Natural killer cell treated with Interleukin-12 subunit alpha and Interleukin-12 subunit beta and Interleukin-15 and Interleukin-18, amount 100 ng/mL, for 72 hours (primary cell): ENCODE measurements around the gene FEN1. TPM values are rescaled to one million over a fixed set of nuclear protein-coding genes. Genes with fewer than 3 reads are reported as not detected.

Source experiments
- ATAC-seq, 2 donors: fragments of 150-1000 bp; cut with Tn5 transposase in 1 of 2; sonication (Bioruptor Pico), chemical (Tn5 transposase) in 1 of 2; 2 replicates each; pipeline ENCODE4 v1.10.0; 2021
- DNase-seq: peaks from one replicate; pipeline ENCODE4 v3.0.0; 2022; ENCODE audit warnings: low spot score
- H3K27ac Mint-ChIP-seq, 2 donors: 1 replicate in 1 of 2; 2 replicates in 1 of 2; pipeline ENCODE4 v1.8.0; 2022; ENCODE audit warnings: mixed read lengths in 2 of 2, mild to moderate bottlenecking in 1 of 2, moderate library complexity in 1 of 2
- H3K27me3 Mint-ChIP-seq, 2 donors: 1 replicate in 1 of 2; 2 replicates in 1 of 2; pipeline ENCODE4 v1.8.0; 2022; ENCODE audit warnings: mixed read lengths in 2 of 2
- H3K36me3 Mint-ChIP-seq: one replicate; pipeline ENCODE4 v1.8.0; 2022; ENCODE audit warnings: mixed read lengths
- H3K4me1 Mint-ChIP-seq, 2 donors: 1 replicate in 1 of 2; 2 replicates in 1 of 2; pipeline ENCODE4 v1.8.0; 2022; ENCODE audit warnings: low read depth in 2 of 2, mixed read lengths in 2 of 2, mild to moderate bottlenecking in 1 of 2
- H3K4me3 Mint-ChIP-seq: one replicate; pipeline ENCODE4 v1.8.0; 2022; ENCODE audit warnings: mixed read lengths
- H3K9me3 Mint-ChIP-seq: 2 replicates; pipeline ENCODE4 v1.8.0; 2022; ENCODE audit warnings: mixed read lengths
- total RNA-seq, 2 donors: library from RNA; stranded (reverse); gene quantifications; one replicate each; pipeline ENCODE4 v1.2.3, GENCODE V29; 2022

Gene FEN1
- total RNA-seq, 2 donors from 2014 or later, result 75.8 to 155 TPM

DNA sequence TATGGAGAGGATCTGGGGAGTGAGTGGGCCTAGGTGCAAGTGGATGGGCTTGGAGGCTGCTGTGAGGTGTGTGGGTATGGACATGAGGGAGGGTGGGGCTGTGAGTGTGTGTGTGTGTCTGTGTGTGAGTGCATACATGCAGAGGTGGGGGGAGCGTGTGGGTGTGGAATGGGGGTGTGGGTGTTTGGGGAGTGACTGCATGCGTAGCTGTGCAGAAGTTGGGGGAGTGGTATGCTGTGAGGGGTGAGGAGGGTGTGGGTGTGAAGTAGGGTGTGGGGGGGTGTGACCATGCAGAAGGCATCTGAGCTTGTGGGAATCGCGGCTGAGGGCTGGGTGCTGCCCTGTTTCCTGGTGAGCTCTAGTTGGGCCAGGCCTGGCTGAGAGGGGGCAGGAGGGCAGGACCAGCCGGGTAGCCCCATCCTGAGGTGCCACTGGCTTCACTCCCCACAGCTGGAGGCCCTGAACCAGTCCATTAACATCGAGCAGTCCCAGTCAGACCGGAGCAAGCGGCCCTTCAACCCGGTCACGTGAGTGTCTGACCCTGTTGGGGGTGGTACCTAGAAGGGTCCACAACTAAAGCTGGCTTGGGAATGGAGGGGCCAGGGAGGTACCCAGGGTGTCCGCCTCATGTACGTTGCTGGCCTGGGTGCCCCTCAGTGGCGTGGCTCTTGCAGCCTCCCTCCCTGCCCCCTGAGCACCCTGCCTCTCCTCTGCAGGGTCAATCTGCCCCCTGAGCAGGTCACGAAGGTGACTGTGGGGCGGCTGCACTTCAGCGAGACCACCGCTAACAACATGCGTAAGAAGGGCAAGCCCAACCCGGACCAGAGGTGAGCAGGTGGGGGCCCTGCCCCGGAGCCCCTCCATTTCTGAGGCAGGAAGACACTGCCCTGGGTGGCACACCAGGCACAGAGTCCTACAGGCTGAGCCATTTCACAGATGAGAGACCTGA is 16.8 kb upstream of the FEN1 start:
- H3K27me3 Mint-ChIP-seq, result no peaks in the 10 kb centered on the region
- no peaks in the 10 kb centered on the region for H3K9me3 Mint-ChIP-seq
- peak overlapping the region in 1 of 2 donors; percentile 44 for H3K27ac Mint-ChIP-seq
- peaks cover 0 to 25% of the 10 kb centered on the region in 2 donors for H3K4me1 Mint-ChIP-seq
- no peak overlapping the region for H3K4me3 Mint-ChIP-seq
- no peaks in the 10 kb centered on the region for H3K36me3 Mint-ChIP-seq
- DNase-seq, result no peak
- peak in 1 of 2 donors; percentile 4 for ATAC-seq

DNA sequence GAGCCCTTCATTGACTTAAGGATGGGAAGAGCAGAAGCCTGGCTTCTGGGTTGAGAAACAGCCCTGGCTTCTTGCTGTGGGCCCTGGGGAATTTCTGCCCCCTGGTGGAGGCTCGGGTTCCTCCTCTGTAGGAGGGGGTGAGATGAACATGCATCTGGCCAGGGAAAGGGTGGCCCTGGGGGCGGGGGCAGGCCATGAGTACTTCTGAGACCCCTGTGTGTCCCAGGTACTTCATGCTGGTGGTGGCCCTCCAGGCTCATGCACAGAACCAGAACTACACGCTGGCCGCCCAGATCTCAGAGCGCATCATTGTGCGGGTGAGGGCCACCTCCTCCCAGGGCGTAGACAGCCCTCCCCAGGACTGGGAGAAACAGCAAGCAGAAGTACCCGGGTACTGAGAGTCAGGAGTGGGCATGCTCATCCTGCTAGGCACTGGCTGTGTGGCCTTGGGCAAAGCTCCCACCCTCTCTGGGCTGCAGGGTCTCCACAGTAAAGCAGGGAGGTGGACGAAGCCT is 16.1 kb upstream of the FEN1 start:
- H3K4me1 Mint-ChIP-seq, result peaks cover 0 to 25% of the 10 kb centered on the region in 2 donors
- no peaks in the 10 kb centered on the region for H3K36me3 Mint-ChIP-seq
- H3K4me3 Mint-ChIP-seq, result no peak overlapping the region
- DNase-seq, result peak; percentile 79
- H3K27me3 Mint-ChIP-seq, result no peaks in the 10 kb centered on the region
- peak; percentile 66 to 68 for ATAC-seq
- H3K9me3 Mint-ChIP-seq, result no peaks in the 10 kb centered on the region
- H3K27ac Mint-ChIP-seq, result peak overlapping the region in 1 of 2 donors; percentile 44

DNA sequence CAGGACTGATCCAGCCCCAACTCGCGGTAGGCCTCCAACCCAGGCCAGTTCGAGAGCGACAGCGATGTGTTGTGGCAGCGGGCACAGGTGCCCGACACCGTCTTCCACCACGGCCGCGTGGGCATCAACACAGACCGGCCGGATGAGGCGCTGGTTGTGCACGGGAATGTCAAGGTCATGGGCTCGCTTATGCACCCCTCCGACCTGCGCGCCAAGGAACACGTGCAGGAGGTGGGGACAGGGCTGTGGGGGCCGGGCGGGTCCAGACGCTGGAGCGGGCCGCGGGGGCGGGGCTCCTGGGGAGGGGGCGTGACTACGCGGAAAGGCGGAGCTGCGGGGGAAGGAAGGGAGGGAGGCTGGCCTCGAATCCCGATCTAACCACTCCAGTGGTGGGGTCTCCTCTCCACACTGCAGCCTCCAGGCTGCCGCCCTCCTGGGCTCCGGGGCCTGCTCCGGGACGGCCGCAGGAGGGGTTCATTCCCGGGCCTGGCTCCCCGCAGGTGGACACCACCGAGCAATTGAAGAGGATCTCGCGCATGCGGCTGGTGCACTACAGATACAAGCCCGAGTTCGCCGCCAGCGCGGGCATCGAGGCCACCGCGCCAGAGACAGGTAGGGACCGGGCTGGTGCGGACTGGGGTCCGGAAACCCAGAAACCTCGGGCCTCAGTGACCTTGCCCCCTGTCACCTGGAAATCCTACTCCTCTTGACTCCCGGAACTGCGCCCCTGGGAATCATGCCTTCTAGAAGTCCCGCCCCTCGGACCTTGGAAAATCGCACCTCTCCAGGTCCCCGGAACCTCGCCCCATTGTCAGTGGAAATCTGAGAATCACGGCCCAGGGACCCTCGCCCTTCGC is 15.2 kb upstream of the FEN1 start:
- Mint-ChIP-seq H3K9me3 (no peaks in the 10 kb centered on the region), H3K27ac (no peak overlapping the region), H3K4me3 (peak overlapping the region; percentile 32), H3K4me1 (peaks cover 0 to 25% of the 10 kb centered on the region in 2 donors), H3K36me3 (no peaks in the 10 kb centered on the region), H3K27me3 (no peaks in the 10 kb centered on the region)
- ATAC-seq, result peak; percentile 59 to 79
- DNase-seq, result peak; percentile 71

DNA sequence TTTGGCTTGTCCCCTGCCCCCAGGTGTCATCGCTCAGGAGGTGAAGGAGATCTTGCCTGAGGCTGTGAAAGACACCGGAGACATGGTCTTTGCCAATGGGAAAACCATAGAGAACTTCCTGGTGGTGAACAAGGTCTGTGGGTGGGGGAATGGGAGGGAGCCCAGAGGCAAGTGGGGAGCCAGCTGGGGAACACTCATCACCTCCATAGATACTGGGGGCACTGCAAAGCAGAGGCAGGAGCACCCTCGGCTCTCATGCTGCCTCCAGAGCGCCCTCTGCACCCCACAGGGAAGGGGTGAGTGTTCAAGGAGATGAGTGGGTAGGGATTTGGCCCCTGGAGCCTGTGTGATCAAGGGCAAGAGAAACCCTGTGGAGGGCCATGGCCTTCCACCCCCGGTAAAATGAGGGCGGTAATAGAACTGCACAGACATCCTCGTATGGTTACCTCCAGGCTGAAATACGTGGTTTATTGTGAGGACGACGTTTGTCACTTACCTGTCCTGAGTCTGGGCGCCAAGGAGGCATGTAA is 14.3 kb upstream of the FEN1 start:
- no peaks in the 10 kb centered on the region for H3K9me3 Mint-ChIP-seq
- no peaks in the 10 kb centered on the region for H3K27me3 Mint-ChIP-seq
- H3K4me1 Mint-ChIP-seq, result peaks cover 0 to 22% of the 10 kb centered on the region in 2 donors
- H3K27ac Mint-ChIP-seq, result no peak overlapping the region
- DNase-seq, result no peak
- ATAC-seq, result no peak
- no peaks in the 10 kb centered on the region for H3K36me3 Mint-ChIP-seq
- no peak overlapping the region for H3K4me3 Mint-ChIP-seq

DNA sequence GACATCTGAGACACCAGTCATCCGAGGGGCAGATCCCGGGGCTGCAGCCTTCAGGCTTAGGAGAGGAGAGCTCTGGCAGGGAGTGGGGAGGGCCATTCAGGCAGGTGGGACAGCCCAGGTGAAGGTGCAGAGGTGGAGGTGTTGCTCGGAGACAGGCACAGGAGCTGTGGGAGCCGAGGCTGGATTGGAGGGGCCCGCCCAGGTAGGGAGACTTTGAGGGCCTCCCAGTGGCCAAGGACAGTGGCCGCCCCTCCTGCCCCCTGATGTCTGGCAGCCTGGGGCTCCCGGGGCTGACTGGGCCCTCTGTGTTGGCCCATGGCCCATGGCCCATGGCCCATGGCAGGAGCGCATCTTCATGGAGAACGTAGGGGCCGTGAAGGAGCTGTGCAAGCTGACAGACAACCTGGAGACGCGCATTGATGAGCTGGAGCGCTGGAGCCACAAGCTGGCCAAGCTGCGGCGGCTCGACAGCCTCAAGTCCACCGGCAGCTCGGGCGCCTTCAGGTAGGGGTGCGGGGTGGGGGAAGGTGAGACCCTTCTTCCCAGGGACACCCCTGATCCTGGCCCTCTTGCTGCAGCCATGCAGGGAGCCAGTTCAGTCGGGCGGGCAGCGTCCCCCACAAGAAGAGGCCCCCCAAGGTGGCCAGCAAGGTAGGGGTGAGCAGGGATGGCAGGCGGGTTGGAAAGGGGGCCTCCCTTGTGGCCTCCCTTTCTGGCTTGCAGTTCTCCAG is 13.6 kb upstream of the FEN1 start:
- Mint-ChIP-seq H3K4me3 (no peak overlapping the region), H3K4me1 (peaks cover 0 to 22% of the 10 kb centered on the region in 2 donors), H3K9me3 (no peaks in the 10 kb centered on the region), H3K27me3 (no peaks in the 10 kb centered on the region), H3K36me3 (no peaks in the 10 kb centered on the region), H3K27ac (no peak overlapping the region)
- no peak for DNase-seq
- no peak for ATAC-seq

DNA sequence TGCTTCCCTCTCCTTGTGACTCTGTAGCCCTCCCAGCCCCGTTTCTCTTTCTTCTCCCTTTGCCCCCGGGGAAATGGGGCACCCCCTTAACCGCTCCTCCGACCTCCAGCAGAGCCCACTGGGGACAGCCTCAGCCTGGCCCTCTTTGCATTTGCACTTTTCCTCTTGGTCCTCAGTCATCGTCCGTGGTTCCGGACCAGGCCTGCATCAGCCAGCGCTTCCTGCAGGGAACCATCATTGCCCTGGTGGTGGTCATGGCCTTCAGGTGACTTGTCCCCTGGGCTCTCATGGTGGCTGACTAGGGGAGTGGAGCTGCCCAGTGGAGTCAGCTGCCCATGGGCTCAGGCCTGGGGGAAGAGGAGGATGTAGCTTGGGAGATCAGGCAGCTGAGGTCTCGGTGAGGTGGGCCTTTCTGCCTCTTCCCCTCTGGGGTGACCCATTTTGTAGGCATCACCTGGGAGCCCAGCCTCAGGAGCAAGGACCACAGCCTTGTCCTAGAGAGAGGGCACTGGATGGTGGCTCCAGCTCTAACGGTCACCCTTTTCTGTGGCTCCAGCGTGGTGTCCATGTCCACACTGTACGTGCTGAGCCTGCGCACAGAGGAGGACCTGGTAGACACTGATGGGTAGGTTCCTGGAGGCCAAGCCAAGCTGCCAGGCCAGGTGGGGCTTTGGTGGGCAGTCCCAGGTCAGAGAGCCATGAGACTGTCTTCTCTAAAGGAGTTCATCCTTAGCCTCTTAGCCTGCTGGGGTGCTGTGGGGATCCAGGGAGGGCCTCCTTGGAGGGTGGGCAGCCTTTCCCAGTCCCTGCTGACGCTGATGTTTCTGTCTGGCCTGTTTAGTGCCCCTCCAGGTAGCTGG is 12.8 kb upstream of the FEN1 start:
- no peaks in the 10 kb centered on the region for H3K36me3 Mint-ChIP-seq
- no peaks in the 10 kb centered on the region for H3K27me3 Mint-ChIP-seq
- H3K27ac Mint-ChIP-seq, result no peak overlapping the region
- peaks cover 0 to 21% of the 10 kb centered on the region in 2 donors for H3K4me1 Mint-ChIP-seq
- ATAC-seq (no peak), DNase-seq (no peak)
- no peak overlapping the region for H3K4me3 Mint-ChIP-seq
- no peaks in the 10 kb centered on the region for H3K9me3 Mint-ChIP-seq

DNA sequence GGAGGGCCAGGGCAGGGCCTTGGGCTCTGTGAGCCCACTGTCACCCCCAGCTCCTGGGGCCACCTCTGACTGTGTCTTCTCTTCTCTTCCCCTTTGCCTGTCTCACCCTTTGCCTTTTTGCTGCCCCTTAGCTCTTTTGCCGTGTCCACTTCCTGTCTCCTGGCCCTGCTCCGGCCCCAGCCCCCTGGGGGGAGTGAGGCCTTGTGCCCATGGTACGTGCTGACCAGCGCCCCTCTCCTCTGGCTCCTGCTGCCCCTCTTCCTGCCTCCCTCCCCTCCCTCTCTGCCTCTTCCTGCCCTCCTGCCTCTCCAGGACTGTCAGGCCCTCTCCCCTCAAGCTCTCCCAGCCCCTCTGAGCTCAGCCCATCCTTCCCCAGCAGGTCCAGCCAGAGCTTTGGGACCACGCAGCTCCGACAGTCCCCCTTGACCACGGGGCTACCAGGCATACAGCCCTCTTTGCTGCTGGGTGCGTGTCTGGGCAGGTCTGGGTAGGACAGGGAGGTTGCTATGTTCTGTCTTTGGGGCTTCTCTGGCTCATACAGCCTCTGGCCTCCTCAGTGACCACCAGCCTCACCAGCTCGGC is 12.0 kb upstream of the FEN1 start:
- ATAC-seq, result no peak
- H3K4me1 Mint-ChIP-seq, result peaks cover 0 to 18% of the 10 kb centered on the region in 2 donors
- H3K27me3 Mint-ChIP-seq, result no peaks in the 10 kb centered on the region
- H3K36me3 Mint-ChIP-seq, result no peaks in the 10 kb centered on the region
- no peak overlapping the region for H3K27ac Mint-ChIP-seq
- H3K4me3 Mint-ChIP-seq, result no peak overlapping the region
- no peak for DNase-seq
- H3K9me3 Mint-ChIP-seq, result no peaks in the 10 kb centered on the region

DNA sequence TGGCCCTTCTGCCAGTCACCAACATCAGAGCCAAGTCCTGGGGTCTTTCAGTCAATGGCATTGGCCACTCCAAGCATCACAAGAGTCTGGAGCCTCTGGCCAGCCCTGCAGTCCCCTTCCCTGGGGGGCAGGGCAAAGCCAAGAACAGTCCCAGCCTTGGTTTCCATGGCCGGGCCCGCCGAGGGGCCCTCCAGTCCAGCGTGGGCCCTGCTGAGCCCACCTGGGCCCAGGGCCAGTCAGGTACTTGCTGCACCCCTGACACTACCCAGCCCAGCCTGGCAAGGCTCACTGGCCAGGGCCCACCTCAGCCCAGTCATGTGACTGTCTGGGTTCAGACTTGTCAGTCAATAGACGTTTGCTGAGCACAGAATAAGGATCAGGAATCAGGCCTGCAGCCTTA is 11.1 kb upstream of the FEN1 start:
- Mint-ChIP-seq H3K4me3 (no peak overlapping the region), H3K27me3 (no peaks in the 10 kb centered on the region), H3K36me3 (no peaks in the 10 kb centered on the region), H3K4me1 (peaks cover 0 to 10% of the 10 kb centered on the region in 2 donors), H3K27ac (no peak overlapping the region), H3K9me3 (no peaks in the 10 kb centered on the region)
- DNase-seq (no peak), ATAC-seq (no peak)

DNA sequence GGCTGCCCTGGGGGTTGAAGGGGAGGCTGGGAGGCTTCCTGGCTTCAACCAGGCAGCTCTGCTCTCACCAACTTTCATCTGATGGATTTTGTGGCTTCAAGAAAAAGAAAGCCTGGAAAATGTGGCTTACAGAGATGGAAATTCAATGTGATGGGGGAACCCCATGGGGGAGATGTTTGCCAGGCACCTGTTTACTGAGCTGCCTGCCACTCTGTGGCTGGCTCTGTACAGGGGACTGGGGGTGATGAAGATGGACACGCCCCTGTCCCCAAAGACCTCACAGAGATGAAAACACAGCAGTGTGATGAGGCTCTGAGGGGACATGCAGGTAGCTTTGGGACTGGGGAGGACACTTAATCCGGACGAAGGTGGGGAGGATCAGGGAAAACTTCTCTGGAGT is 10.4 kb upstream of the FEN1 start:
- no peak overlapping the region for H3K27ac Mint-ChIP-seq

DNA sequence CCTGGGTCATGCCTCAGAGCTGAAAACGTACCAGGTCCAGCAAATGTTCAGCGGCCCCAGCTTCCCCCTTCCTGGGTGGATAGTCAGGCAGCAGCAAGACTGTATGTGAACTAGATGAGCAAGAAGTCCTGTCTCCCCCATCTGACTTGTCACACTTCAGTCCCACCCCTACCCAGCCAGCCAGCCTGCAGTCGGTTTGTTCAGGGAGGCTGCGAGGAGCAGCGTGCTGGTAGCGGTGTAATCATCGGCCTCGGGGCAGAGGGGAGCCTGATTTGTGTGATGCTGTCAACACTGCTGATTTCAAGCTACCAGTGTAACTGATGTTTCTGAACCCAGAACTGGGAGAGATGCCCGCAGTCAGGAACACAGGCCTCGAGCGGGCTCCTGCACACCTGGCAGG is 9.9 kb upstream of the FEN1 start:
- no peak for DNase-seq
- Mint-ChIP-seq H3K36me3 (no peaks in the 10 kb centered on the region), H3K27me3 (no peaks in the 10 kb centered on the region), H3K27ac (no peak overlapping the region), H3K4me3 (no peak overlapping the region), H3K9me3 (no peaks in the 10 kb centered on the region), H3K4me1 (peaks cover 0 to 7% of the 10 kb centered on the region in 2 donors)
- ATAC-seq, result no peak

More for the DNA sequence above, 10.4 kb upstream of the FEN1 start:
- no peak overlapping the region for H3K4me3 Mint-ChIP-seq
- H3K4me1 Mint-ChIP-seq, result peaks cover 0 to 8% of the 10 kb centered on the region in 2 donors
- ATAC-seq, result no peak
- DNase-seq, result no peak
- H3K36me3 Mint-ChIP-seq, result no peaks in the 10 kb centered on the region
- H3K27me3 Mint-ChIP-seq, result no peaks in the 10 kb centered on the region
- H3K9me3 Mint-ChIP-seq, result no peaks in the 10 kb centered on the region

DNA sequence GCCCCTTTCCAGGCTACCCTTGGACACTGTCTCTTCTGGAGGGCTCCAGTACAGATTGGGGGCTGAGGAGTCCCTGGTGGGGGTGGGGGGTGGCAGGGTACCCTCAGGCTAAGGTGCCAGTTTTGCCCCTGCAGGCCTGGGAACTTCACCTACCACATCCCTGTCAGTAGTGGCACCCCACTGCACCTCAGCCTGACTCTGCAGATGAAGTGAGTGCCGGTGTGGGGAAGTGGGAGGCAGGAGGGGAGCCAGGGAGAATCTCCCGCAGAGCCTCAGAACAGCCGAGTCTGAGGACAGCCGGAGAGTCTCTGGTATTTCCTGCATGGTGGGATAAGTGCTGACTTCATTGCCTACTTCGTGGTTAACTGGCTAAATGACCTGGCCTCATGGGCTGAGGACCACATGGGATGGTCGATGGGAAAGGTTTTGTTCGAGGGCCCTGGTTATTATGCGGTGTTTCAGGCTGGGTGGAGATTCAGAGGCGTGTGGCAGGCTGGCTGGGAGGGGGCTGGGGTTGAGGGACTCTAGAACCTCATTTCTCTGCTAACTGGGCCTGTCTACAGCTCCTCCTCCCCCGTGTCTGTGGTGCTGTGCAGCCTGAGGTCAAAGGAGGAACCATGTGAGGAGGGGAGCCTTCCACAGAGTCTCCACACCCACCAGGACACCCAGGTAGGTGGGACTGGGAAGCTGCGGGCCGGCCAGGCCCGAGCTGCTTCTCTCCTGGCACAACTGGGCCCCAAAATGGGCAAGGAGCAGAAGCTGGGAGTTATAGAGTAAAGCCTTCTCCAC is 8.8 kb upstream of the FEN1 start:
- peak overlapping the region in 1 of 2 donors; percentile 23 for H3K27ac Mint-ChIP-seq

DNA sequence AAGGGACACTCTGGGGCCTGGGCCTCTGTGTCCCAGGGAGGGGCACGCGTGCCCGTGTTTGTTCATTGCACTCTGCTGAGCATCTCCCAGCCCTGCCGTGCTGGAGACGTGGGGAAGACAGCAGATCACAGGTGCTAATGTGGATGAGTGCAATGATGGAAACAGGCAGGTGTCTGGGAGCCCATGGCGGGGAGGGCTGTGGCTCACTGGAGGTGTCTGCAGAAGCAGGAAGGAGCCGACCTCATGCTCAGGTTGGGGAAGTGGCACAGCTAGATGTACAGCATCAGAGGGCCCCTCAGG is 8.3 kb upstream of the FEN1 start:
- peaks cover 0 to 16% of the 10 kb centered on the region in 2 donors for H3K4me1 Mint-ChIP-seq
- no peaks in the 10 kb centered on the region for H3K27me3 Mint-ChIP-seq
- H3K9me3 Mint-ChIP-seq, result no peaks in the 10 kb centered on the region
- H3K36me3 Mint-ChIP-seq, result no peaks in the 10 kb centered on the region
- no peak for DNase-seq
- ATAC-seq, result no peak
- H3K27ac Mint-ChIP-seq, result peak overlapping the region in 1 of 2 donors; percentile 23
- no peak overlapping the region for H3K4me3 Mint-ChIP-seq

More for the DNA sequence above, 8.8 kb upstream of the FEN1 start:
- Mint-ChIP-seq H3K4me1 (peaks cover 0 to 13% of the 10 kb centered on the region in 2 donors), H3K4me3 (no peak overlapping the region), H3K27me3 (no peaks in the 10 kb centered on the region), H3K9me3 (no peaks in the 10 kb centered on the region), H3K36me3 (no peaks in the 10 kb centered on the region)
- ATAC-seq (no peak), DNase-seq (no peak)
